Prostate gland (tissue), 2 donors: ENCODE results near the gene CERS6. TPM values are rescaled to one million over a fixed set of nuclear protein-coding genes. Genes with fewer than 3 reads are reported as not detected.

Source experiments
- DNase-seq: peaks from one replicate; pipeline ENCODE4 v3.0.0-alpha.2; 2019; ENCODE audit warnings: low spot score
- H3K27ac ChIP-seq, 2 donors: fragments of 200-600 bp; sonication (generic); 2 replicates each; pipeline ENCODE4 v1.5.1; 2017 to 2019
- H3K27me3 ChIP-seq: fragments of 200-600 bp; sonication (generic); replicated peaks from 2 replicates; pipeline ENCODE4 v1.5.1; 2019; ENCODE audit not compliant: insufficient read depth
- H3K36me3 ChIP-seq, 2 donors: fragments of 200-600 bp; sonication (generic); 1 replicate in 1 of 2; 2 replicates in 1 of 2; pipeline versions ENCODE4 v1.5.1 to v1.8.1; 2017 to 2019
- H3K4me1 ChIP-seq: fragments of 200-600 bp; sonication (generic); replicated peaks from 2 replicates; pipeline ENCODE4 v1.5.1; 2019
- H3K4me3 ChIP-seq, 2 donors: fragments of 200-600 bp; sonication (generic); 2 replicates each; pipeline ENCODE4 v1.5.1; 2017 to 2019
- H3K9me3 ChIP-seq: fragments of 200-600 bp; sonication (generic); 2 replicates; pipeline ENCODE4 v1.5.1; 2017
- CTCF ChIP-seq, 4 experiments: fragments of 200-600 bp in 2 of 4; fragments of 450-650 bp in 2 of 4; sonication (generic) in 2 of 4; IDR thresholded peaks; 1 replicate in 3 of 4; 2 replicates in 1 of 4; pipeline ENCODE4 v1.5.1; 2016 to 2019; ENCODE audit warnings: antibody characterized with exemption in 4 of 4, mild to moderate bottlenecking in 2 of 4, moderate library complexity in 2 of 4
- POLR2A ChIP-seq: fragments of 450-650 bp; IDR thresholded peaks from one replicate; pipeline ENCODE4 v1.6.1; 2016; ENCODE audit warnings: antibody characterized with exemption, mild to moderate bottlenecking
- POLR2AphosphoS5 ChIP-seq: sonication (generic); formaldehyde crosslinking; IDR thresholded peaks from one replicate; pipeline ENCODE4 v1.6.1; 2017; ENCODE audit warnings: antibody characterized with exemption
- WGBS: methylation state at CpG from one replicate; pipeline ENCODE4 v1.1.5; 2018; 5-methylcytosine and 5-hydroxymethylcytosine counted together
- intact Hi-C: fragments of 100-400 bp; cut with DNase I; formaldehyde crosslinking; loops from one replicate; pipeline ENCODE4 v1.14.2; 2022
- total RNA-seq, 2 donors: library from RNA; depleted of rRNA; stranded (reverse); fragments of >200 nt; gene quantifications; one replicate each; pipeline ENCODE4 v1.1.0, GENCODE V29; 2016

The CERS6 gene
- total RNA-seq, 2 donors from 2014 or later: 30.1 to 67.8 TPM

- intact Hi-C loops: no loop called here
- H3K9me3 ChIP-seq: no peaks in the 10 kb centered on the region
- no peak for TF ChIP-seq POLR2A
- no peak for TF ChIP-seq POLR2AphosphoS5
- TF ChIP-seq CTCF (IDR thresholded peaks at IDR 0.05): no peak
- no peak overlapping the region for H3K4me3 ChIP-seq
- H3K27ac ChIP-seq: no peak overlapping the region
- H3K4me1 ChIP-seq: no peaks in the 10 kb centered on the region
- no peak for DNase-seq
- H3K36me3 ChIP-seq: no peaks in the 10 kb centered on the region
- no peaks in the 10 kb centered on the region for H3K27me3 ChIP-seq
- WGBS: 97% methylated on average over 4 of the region's 4 CpGs
Observed at GRCh38 chr2:168686452-168687191, 230.6 kb downstream of the CERS6 start.

GRCh38 chr2:168687314-168687713, 231.2 kb downstream of the CERS6 start:
- no peaks in the 10 kb centered on the region for H3K27me3 ChIP-seq
- no peak overlapping the region for H3K27ac ChIP-seq
- H3K36me3 ChIP-seq: no peaks in the 10 kb centered on the region
- no peaks in the 10 kb centered on the region for H3K4me1 ChIP-seq
- no peak for DNase-seq
- intact Hi-C loops: no loop called here
- TF ChIP-seq POLR2A (no peak), POLR2AphosphoS5 (no peak), CTCF (IDR thresholded peaks at IDR 0.05) (peak in 3 of 4 experiments; percentile 33 to 48 (median 44))
- H3K4me3 ChIP-seq: no peak overlapping the region
- WGBS: 74% methylated on average over 3 of the region's 3 CpGs
- no peaks in the 10 kb centered on the region for H3K9me3 ChIP-seq

GRCh38 chr2:168690381-168690885, 234.4 kb downstream of the CERS6 start:
- Histone ChIP-seq H3K27ac (no peak overlapping the region), H3K36me3 (no peaks in the 10 kb centered on the region), H3K27me3 (no peaks in the 10 kb centered on the region), H3K4me1 (no peaks in the 10 kb centered on the region), H3K9me3 (no peaks in the 10 kb centered on the region), H3K4me3 (no peak overlapping the region)
- intact Hi-C loops: no loop called here
- 86% methylated on average over 1 of the region's 1 CpG for WGBS
- DNase-seq: no peak
- TF ChIP-seq CTCF (IDR thresholded peaks at IDR 0.05) (no peak), POLR2AphosphoS5 (no peak), POLR2A (no peak)

GRCh38 chr2:168691221-168691620, 235.1 kb downstream of the CERS6 start:
- Histone ChIP-seq H3K9me3 (no peaks in the 10 kb centered on the region), H3K4me1 (no peaks in the 10 kb centered on the region), H3K27me3 (no peaks in the 10 kb centered on the region), H3K27ac (no peak overlapping the region), H3K4me3 (no peak overlapping the region), H3K36me3 (no peaks in the 10 kb centered on the region)
- no peak for DNase-seq
- TF ChIP-seq CTCF (IDR thresholded peaks at IDR 0.05) (no peak), POLR2AphosphoS5 (no peak), POLR2A (no peak)
- intact Hi-C loops: no loop called here
- 62% methylated on average over 1 of the region's 1 CpG for WGBS

- Histone ChIP-seq H3K27ac (no peak overlapping the region), H3K4me1 (no peaks in the 10 kb centered on the region), H3K27me3 (no peaks in the 10 kb centered on the region), H3K36me3 (no peaks in the 10 kb centered on the region), H3K9me3 (no peaks in the 10 kb centered on the region), H3K4me3 (no peak overlapping the region)
- DNase-seq: no peak
- no peak for TF ChIP-seq CTCF (IDR thresholded peaks at IDR 0.05)
- TF ChIP-seq POLR2AphosphoS5: no peak
- TF ChIP-seq POLR2A: no peak
- WGBS: 75% methylated on average over 4 of the region's 4 CpGs
- intact Hi-C loops: no loop called here
Observed at GRCh38 chr2:168692132-168692744, 236.2 kb downstream of the CERS6 start.
